Measurements from ENCODE around the gene POU1F1. TPM values are rescaled to one million over a fixed set of nuclear protein-coding genes. Genes with fewer than 3 reads are reported as not detected.

Gene POU1F1
- total RNA-seq, 1 donor, result not detected

DNA sequence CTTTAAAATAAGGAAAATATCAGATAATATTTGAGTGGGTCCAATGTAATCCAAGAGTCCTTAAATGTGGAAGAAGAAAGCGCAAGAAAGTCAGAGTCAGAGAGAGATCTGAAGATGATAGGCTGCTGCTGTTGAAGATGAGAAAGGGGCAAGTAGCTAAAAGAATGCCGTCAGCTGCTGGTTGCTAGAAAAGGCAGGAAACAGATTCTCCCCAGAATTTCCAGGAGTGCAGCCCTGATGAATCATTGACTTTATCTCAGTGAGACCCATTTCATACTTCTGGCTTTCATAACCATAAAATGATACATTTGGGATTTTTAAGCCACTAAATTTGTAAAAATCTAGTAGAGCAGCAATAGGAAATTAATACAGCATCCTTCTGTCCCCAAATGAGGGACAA, 56.8 kb downstream of the POU1F1 start:
- DNase-seq (ENCODE audit: insufficient read length, low spot score, missing footprints), result peak; percentile 69
- Histone ChIP-seq H3K27me3 (ENCODE audit: insufficient read depth, low read length) (peaks cover 14% of the 10 kb centered on the region), H3K4me2 (ENCODE audit: insufficient read depth, low read length) (no peak overlapping the region), H3K79me2 (ENCODE audit: insufficient read depth, low read length) (no peaks in the 10 kb centered on the region), H2AFZ (ENCODE audit: low read length) (no peak overlapping the region), H3K27ac (ENCODE audit: low read depth, low read length) (no peak overlapping the region), H3K4me1 (ENCODE audit: insufficient read depth, low read length) (no peaks in the 10 kb centered on the region), H3K36me3 (ENCODE audit: insufficient read depth, low read length) (no peaks in the 10 kb centered on the region), H3K9me3 (ENCODE audit: low read depth, low read length) (no peaks in the 10 kb centered on the region), H4K20me1 (ENCODE audit: insufficient read depth, low read length) (no peaks in the 10 kb centered on the region), H3K4me3 (ENCODE audit: insufficient read depth, low read length) (no peak overlapping the region)
- no peak for TF ChIP-seq CTCF (IDR thresholded peaks at IDR 0.05; ENCODE audit: extremely low read depth, low read depth, low read length)

- H3K36me3 ChIP-seq (ENCODE audit: insufficient read depth, low read length), result no peaks in the 10 kb centered on the region
- H4K20me1 ChIP-seq (ENCODE audit: insufficient read depth, low read length), result no peaks in the 10 kb centered on the region
- no peak overlapping the region for H2AFZ ChIP-seq (ENCODE audit: low read length)
- no peak overlapping the region for H3K4me2 ChIP-seq (ENCODE audit: insufficient read depth, low read length)
- no peak for TF ChIP-seq CTCF (IDR thresholded peaks at IDR 0.05; ENCODE audit: extremely low read depth, low read depth, low read length)
- H3K27ac ChIP-seq (ENCODE audit: low read depth, low read length), result no peak overlapping the region
- H3K9me3 ChIP-seq (ENCODE audit: low read depth, low read length), result no peaks in the 10 kb centered on the region
- DNase-seq (ENCODE audit: insufficient read length, low spot score, missing footprints), result no peak
- H3K4me1 ChIP-seq (ENCODE audit: insufficient read depth, low read length), result no peaks in the 10 kb centered on the region
- H3K79me2 ChIP-seq (ENCODE audit: insufficient read depth, low read length), result no peaks in the 10 kb centered on the region
- H3K4me3 ChIP-seq (ENCODE audit: insufficient read depth, low read length), result no peak overlapping the region
- peaks cover 14% of the 10 kb centered on the region for H3K27me3 ChIP-seq (ENCODE audit: insufficient read depth, low read length)
Observed at GRCh38 chr3:87218560-87218959, 57.8 kb downstream of the POU1F1 start.

Small RNA genes within 50 kb of the gene (small RNA-seq; reads per million reads assigned to genes)
- not detected for gene MIR4795

Other genes starting within 250 kb of the POU1F1 start
- 55.4 and 63.1 TPM in 2 replicates for gene CHMP2B, start 49.3 kb downstream of the POU1F1 start, total RNA-seq